ENCODE measurements around the gene FERMT2.
"Not testable (repeated sequence)": the region's sequence is repeated elsewhere in the genome, so short reads cannot be mapped to it uniquely, and the experiment has no call there.

The FERMT2 gene

DNA sequence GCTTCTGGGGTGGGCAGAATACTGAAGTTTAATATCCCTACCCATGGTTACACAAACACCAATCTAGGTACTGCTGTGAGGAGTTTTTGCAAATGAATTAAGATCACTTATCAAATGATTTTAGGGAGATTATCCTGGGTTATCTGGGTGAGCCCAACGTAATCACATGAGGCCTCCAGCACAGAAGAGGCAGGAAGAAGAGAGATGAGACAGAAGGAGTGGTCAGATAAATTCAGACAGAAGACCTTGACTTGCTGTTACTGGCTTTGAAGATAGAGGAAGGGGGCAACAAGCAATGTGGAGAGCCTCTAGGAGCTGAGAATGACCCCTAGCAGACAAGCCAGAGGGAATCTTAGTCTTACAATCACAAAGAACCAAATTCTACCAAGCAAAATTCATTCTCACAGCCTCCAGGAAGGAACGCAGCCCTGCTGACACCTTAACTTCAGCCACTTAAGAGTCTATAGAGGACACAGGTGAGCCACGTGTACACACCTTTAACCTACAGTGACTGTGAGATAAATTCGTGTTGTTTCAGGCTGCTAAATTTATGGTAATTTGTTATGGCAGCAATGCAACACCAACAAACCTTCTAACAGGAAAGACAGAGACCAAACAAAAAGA, 49.4 kb downstream of the FERMT2 start:
- no peak for DNase-seq (ENCODE audit: low spot score)

DNA sequence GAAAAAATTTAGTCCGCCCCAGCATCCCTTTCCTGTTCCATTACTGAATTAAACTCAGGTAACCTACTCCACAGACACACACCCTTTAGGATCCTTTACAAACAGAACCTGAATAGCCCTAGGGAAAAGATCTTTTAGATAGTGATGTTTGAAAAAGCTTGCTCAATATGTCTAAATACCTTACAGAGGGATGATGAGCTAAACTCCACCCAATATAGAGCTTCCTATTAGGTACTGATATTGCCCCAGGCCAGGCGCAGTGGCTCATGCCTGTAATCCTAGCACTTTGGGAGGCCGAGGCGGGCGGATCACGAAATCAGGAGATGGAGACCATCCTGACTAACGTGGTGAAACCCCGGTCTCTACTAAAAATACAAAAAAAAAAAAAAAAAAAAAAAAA, 50.1 kb downstream of the FERMT2 start:
- DNase-seq (ENCODE audit: low spot score): no peak

DNA sequence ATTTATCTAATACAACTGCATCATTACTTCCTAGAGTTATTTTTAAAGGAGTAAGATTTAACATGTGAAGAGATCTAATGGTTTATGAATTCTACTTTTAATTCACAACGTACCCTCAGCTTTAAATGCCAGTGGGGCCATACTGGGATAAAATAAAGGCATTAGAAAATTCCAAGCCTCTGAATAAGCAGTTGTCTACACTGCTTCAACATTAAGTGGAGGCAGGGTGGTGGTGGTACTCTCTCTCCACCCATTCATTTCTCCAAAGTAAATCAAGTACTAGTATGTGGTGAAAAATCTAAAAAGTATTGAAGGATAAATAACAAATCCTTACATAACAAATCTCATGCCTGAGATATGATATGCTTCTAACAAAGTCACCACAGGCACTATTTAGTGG, 52.4 kb downstream of the FERMT2 start:
- no peak for DNase-seq (ENCODE audit: low spot score)

DNA sequence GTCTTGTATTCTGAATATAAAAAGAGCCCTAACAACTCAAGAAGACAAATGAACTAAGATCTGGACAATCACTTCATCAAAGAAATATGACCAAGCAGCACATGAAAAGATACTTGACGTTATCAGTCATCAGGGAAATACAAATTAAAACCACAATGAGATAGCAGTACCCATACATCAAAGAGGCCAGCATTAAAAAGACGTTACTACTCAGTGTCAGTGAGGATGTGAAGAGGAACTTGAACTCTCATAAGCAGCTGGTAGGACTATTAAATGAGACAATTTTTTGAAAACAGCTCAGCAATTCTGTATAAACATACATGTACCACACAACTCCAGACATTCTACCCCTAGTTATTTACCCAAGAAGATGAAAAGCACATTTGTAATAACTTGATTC, 55.9 kb downstream of the FERMT2 start:
- peak; percentile 71 for DNase-seq (ENCODE audit: low spot score)

DNA sequence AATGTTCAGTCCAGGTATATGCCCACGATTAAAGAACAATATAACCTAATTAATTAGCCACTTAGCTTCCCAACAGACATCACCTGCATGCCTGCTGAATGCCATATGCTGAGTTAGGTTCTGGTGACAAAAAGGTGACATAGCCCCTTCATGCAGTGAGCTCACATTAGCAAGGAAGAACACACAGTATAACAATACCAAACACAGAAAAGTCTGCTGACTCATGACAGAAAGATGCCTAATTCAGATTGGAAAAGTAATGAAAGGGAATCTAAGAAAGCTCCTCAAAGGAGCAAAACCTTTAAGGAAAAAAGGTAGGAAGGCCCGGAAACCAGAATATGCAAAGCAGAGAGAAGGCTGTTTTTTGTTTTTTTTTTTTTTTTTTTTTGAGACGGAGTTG, 59.0 kb downstream of the FERMT2 start:
- no peak for DNase-seq (ENCODE audit: low spot score)

DNA sequence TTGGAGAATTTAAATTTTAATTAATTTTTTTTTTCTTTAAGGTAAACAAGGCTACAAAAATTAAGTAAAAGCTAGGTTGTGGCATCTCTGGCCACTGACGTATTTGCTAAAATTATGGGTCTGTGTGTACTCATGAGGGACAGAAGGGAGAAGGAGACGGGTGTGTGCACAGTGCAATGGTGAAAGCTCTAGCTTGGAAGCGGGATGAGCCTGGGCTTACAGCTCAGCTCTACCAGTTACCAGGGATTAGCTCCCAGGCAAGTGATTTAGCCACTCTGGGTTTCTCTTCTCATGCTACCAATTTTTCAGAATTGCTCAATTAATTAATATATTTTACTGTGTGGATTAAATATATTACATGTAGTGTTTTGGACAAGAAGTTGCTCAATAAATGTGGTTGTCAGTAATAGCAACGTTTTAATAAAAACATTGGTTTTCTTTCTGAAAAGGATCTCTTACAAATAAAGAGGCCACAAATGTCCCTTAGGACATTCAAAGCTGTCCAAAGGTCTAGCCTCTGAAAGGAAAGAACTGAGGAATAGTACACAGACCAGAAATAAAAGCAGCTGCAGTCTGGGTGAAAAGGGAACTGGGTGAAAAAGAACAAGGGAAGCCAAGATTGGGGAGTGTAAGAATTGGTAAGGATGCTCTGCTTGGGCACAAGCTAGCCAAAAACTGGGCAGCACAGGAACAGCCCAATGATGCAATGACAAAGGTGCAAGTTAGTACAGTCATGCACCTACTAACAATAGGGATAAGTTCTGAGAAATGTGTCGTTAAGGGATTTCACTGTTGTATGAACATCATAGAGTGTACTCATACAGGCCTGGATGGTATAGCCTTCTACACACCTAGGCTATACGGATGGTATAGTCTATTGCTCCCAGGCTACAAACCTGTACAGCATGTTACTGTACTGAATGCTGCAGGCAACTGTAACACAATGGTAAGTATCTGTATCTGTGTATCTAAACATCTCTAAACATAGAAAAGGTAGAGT, 61.7 kb downstream of the FERMT2 start:
- no peak for DNase-seq (ENCODE audit: low spot score)

DNA sequence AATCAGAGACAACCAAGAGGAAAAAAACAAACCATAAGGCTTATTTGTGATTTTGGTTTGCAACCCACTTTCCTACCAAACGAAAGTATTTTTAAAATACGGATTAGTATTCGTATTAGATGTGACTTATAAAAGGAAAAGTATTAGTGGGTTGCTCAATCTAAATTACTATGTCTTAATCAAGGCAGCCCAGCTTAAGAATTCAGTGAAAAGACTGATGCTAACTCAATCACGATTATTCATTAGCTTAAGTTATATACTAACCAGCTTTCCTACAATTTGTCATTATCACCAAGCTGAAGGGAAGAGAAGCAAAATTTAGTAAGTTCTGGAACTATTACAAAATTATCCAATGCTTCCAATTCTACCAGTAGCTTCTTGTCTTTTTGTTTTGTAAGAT, 62.7 kb downstream of the FERMT2 start:
- DNase-seq (ENCODE audit: low spot score): no peak

DNA sequence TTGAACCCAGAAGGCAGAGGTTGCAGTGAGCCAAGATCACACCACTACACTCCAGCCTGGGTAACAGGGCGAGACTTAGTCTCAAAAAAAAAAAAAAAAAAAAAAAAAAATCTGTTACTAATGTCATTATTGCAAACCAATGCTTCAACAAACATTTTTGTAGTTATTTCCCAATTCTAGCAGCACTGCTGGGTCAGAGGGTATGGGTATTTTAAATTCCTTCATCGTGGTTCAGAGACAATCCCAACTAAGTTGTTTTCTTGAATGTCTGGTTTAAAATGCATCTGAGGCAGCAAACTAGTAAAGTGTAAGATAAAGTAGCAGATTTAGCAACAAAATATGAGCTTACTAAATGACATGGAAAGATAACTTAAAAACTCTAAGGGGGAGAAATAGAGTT, 65.6 kb downstream of the FERMT2 start:
- DNase-seq (ENCODE audit: low spot score): no peak

DNA sequence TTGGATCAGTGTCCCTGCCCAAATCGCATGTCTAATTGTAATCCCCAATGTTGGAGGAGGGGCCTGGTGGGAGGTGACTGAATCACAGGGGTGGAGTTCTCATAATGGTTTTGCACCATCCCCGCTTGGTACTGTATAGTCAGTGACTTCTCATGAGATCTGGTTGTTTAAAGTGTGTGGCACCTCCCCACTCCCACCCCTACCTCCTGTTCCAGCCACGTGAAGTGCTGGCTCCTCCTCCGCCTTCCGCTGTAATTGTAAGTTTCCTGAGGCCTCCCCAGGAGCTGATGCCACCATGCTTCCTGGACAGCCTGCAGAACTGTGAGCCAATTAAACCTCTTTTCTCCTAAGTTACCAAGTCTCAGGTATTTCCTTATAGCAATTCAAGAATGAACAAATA, 67.2 kb downstream of the FERMT2 start:
- DNase-seq (ENCODE audit: low spot score): no peak

DNA sequence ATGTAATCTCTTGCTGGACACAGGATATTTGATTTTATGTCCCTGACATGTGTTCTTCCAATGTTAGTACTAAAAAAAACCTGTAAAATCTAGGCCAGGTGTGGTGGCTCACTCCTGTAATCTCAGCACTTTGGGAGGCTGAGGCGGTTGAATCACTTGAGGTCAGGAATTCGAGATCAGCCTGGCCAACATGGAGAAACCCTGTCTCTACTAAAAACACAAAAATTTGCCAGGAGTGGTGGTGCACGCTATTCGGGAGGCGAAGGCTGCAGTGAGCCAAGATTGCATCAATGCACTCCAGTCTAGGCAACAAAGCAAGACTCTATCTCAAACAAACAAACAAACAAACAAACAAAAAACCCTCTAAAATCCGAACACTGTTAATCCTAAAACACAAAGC, 68.0 kb downstream of the FERMT2 start:
- no peak for DNase-seq (ENCODE audit: low spot score)

DNA sequence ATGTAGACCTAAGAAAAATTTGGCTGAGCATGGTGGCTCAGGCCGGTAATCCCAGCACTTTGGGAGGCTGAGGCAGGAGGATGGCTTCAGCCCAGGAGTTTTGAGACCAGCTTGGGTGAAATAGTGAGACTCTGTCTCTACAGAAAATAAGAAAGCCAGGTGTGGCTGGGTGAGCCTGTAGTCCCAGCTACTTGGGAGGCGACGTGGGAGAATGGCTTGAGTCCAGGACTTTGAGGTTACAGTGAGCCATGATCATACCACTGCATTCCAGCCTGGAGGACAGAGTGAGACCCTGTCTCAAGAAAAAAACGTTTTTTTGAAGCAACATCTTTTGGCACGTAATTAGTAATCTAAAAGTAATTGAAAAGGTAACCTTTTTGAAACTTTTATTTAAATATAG, 70.9 kb downstream of the FERMT2 start:
- DNase-seq (ENCODE audit: low spot score): no peak

DNA sequence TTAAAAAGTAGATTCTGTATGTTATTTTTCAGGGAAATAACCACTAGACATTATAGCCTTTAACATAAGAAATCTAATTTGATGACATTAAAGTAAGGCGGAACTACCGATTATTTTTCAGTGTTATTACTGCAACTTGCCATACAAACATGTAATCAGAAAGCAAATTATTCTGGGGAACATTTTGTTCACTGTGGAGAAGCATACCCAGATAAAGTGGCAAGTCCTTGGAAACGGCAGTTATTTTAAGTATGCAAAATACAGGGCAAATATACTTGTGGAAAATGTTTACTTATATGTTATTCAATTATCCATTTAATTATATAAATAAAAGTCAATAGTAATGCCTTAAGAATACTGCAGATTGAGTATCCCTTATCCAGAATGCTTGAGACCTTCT, 71.9 kb downstream of the FERMT2 start:
- DNase-seq (ENCODE audit: low spot score): no peak

DNA sequence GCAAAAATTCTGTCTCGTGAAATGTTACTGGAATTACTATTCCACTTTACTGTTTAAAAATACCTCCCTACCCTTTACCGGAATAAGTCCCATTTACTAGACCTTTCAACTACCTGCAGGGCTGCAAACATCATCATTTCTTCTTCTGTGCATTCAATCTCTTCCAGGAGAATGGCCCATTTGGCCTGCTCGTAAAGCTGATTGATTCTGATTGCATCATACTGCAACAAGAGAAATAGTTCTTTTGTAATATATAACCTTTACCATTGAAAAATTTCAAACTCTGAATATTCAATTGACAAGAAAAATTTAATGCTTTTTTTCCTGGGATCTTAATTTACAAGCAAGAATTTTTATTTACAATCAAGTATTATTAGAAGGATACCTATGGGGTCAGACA, 72.4 kb downstream of the FERMT2 start:
- DNase-seq (ENCODE audit: low spot score): no peak

DNA sequence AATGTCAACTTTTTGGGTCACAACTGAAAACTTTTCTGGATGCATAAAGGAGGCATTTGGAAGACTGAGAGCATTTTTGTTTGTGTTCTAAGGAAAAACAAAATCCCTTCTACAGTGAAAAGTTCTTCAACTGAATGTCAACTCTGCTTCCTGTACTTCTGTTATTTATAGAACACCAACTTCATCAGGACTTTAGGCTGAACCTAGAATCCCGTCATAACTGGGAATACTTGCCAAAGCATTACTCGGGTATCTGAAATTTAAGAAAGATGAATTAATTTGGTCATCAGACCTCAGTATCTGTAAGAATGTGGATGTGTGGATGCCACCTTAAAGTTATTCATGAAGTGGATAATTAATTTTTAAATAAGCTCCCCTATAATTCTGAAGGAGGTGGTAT, 73.2 kb downstream of the FERMT2 start:
- DNase-seq (ENCODE audit: low spot score): no peak

DNA sequence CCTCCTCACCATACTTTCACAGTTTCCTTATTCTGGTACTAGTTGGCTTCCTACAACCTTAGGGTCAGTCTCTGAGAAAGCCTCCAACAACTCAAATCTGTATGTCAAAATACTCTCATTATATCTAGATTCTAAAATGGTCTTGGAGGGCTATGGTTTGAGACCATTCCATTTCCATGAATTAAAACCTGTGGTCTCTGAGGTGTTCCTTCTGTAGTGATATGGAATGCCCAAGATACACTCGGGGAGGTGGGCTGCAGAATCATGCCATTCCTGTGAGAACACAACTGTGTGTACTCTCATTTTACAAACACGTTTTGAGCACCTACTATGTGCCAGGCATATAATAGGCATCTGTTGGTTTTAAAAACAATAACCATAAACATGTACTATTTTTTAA, 74.0 kb downstream of the FERMT2 start:
- no peak for DNase-seq (ENCODE audit: low spot score)

DNA sequence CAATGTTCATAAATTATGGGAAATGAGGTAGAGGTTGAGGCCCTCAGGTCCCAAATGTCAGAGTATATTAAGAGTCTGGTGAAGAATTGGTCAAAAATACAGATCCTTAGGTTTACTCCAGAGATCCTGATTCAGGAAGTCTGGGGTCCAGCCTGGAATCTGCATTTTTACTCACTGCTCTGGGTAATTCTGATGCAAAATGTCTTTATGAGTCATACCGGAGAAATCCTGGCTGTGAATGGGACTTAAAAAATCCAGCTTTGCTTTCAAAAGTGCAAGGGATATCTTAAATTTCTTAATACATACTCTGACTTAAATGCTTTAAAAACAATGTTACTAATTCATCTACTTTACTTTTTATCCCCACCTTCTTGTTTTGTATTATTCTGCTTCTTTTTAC, 74.5 kb downstream of the FERMT2 start:
- DNase-seq (ENCODE audit: low spot score): no peak

DNA sequence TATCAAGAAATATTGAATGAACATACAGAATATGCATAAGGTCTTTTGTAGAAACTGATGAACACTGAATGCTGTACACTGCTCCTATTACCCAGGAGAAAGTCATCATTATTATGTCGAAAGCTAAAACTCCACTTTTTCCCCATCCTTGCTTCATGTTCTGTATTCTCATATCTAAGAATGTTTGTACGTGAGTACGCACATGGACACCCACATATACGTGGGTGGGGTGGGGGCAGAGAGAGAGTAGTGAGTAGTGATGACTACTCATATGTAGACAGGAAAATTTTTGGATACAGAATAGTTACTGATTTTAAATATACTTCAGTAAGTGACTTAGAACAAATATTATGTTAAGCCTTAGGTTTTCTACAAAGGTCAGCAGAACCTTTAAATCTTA, 75.1 kb downstream of the FERMT2 start:
- DNase-seq (ENCODE audit: low spot score): no peak

DNA sequence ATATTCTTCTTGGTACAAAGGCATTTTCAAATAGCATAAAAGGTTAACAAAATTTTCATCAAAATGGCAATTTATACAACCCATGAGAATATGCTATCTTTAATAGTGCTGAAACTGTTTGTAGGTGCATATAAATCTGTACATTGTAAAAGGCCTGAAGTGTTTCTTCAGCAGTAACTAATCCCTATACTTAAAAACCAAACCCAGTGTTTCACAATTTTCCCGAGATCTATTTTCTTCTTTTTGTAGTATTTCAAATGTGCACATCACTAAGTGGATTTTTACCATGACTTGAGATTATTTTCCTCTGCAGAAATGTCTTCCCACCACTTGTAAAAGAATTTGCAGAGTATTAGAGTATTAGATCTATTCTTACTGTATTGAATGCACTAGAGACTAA, 76.5 kb downstream of the FERMT2 start:
- no peak for DNase-seq (ENCODE audit: low spot score)

DNA sequence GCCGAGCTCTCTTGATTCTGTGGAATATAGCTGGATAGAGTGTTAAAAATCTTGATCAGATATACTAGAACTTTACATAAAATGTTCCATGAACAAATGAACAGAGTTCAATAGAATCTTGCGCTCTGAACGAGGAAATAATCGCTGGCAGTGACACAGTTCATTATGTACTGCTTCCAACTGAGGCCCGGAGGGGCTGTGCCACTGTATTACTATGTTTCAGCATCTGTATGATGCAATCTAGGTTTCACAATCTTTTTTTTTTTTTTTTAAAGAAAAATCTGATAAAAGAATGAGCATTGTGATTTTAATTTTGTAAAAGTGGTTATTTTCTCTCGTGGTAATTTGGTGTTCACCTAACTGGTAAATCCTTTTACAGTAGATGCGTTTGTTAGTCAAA, 77.2 kb downstream of the FERMT2 start:
- DNase-seq (ENCODE audit: low spot score): no peak

DNA sequence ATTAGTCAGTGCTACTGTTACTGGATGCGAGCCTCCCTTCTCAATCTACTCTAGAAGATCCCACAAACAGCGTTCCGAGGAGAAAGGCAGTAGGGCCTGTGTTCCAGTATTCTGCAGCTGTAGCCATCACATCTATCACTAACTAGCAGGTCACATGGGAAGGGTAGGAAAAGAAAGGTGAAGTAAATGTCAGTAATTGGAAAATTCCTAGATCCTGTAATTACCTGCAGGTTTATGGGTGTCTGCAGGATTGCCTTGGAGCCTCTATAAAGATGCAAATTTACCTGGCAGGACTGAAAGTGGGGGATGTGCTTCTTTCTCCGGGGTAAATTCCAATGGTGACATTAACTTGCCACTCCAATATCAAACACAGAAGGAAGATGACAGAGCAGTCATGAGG, 77.8 kb downstream of the FERMT2 start:
- no peak for DNase-seq (ENCODE audit: low spot score)

DNA sequence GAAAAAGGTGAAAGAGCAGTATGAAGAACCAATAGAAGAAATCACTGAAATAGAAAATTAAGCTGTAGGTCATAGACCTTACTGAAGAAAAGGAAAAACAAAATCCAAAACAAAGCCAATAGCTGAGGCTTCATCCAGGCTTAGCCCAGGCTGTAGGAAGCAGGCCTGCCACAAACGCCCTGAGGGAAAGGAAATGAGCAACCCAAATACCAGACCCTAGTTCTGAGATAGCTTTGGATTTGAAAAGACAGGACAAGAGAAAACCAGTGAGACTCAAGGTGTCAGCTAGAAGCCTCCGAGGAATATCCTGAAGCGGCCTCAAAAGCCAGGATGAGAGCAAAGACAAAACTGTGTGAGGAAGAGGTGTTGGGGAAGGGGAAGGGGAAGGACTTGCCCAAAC, 79.2 kb downstream of the FERMT2 start:
- DNase-seq (ENCODE audit: low spot score): no peak

DNA sequence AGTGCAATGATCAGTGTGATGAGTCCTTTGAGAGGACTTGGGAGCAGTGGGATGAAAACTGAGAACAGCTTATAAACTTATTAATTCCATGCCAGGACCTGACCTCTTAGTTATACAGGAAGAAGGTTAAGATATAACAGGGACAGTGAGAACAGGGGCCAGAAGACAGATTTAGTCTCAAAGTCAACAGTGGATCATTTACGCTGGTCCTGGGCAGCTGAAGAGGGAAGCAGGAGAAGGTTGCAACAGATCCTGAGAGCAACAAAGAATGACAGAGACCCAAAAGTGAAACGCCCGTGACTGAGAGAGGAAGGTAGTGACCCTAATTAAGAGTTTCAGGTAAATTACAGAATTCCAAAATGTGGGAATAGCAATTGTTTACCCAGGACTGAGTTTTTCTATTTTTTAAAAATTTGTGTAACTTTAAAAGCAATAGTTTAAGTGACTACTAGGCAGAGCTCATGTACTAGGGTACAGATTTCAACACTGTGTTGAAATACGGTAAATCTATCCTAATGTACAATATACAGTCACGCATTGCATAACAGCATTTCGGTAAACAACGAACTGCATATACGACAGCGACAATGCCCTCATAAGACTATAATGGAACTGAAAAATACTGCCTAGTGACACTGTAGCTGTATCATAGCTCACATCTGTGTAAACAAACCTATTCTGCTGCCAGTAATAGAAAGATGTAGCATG, 81.8 kb downstream of the FERMT2 start:
- DNase-seq (ENCODE audit: low spot score): no peak

DNA sequence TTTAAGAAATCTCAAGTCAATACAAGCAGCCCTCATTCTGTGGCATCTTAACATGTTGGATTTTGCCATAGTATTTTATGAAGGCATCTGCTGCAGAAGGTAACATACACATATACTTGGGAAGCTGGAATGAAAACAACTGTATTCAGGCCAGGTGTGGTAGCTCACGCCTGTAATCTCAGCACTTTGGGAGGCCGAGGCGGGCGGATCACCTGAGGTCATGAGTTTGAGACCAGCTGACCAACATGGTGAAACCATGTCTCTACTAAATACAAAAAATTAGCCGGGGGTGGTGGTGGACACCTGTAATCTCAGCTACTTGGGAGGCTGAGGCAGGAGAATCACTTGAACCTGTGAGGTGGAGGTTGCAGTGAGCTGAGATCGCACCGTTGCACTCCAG, 86.0 kb downstream of the FERMT2 start:
- not testable (repeated sequence) for DNase-seq (ENCODE audit: low spot score)
